Activated T-helper 1 cell treated with anti-CD3 and anti-CD28 coated beads, Interleukin-2, amount 50 U/mL, for 16 hours (primary cell): ENCODE measurements around the gene SULT1A3.
A peak's percentile ranks its signal among the peaks of the same experiment; 100 is the strongest.
"Not testable (repeated sequence)": the region's sequence is repeated elsewhere in the genome, so short reads cannot be mapped to it uniquely, and the experiment has no call there.

Source experiments
- DNase-seq, 2 donors: peaks; one replicate each; pipeline ENCODE4 v3.0.0-alpha.2; 2020; ENCODE audit warnings: low read depth in 1 of 2, low spot score in 1 of 2

Gene SULT1A3

GRCh38 chr16:30186782-30187555 is 12.1 kb upstream of the SULT1A3 start:
- peak; percentile 78 to 84 for DNase-seq

- DNase-seq: no peak
These were observed 11.5 kb upstream of the SULT1A3 start for GRCh38 chr16:30187556-30187865.

- no peak for DNase-seq
These were observed 11.0 kb upstream of the SULT1A3 start for GRCh38 chr16:30187971-30188561.

- not testable (repeated sequence) for DNase-seq
These were observed 7.9 kb upstream of the SULT1A3 start for GRCh38 chr16:30191158-30191557.

- not testable (repeated sequence) for DNase-seq
These were observed 6.0 kb upstream of the SULT1A3 start for GRCh38 chr16:30193098-30193497.

GRCh38 chr16:30193615-30194014 is 5.4 kb upstream of the SULT1A3 start, which contains the start of the genes BOLA2B and SLX1A:
BOLA2B (minus strand) TSS chr16:30193666; CDS start chr16:30193595, 71 bp downstream.
SLX1A (plus strand) TSS chr16:30193875; CDS start chr16:30194085, 210 bp downstream.
- DNase-seq: not testable (repeated sequence)

- not testable (repeated sequence) for DNase-seq
These were observed 4.7 kb upstream of the SULT1A3 start for GRCh38 chr16:30194172-30194925.

GRCh38 chr16:30197001-30197400 is 2.1 kb upstream of the SULT1A3 start:
- not testable (repeated sequence) for DNase-seq

GRCh38 chr16:30199608-30200343 is 721 bp downstream of the SULT1A3 start:
- not testable (repeated sequence) for DNase-seq

- DNase-seq: not testable (repeated sequence)
These were observed 6.6 kb downstream of the SULT1A3 start for GRCh38 chr16:30205541-30206236.

GRCh38 chr16:30206252-30206651 is 7.2 kb downstream of the SULT1A3 start:
- not testable (repeated sequence) for DNase-seq

- DNase-seq: not testable (repeated sequence)
These were observed 8.1 kb downstream of the SULT1A3 start for GRCh38 chr16:30207063-30207704.

- DNase-seq: peak; percentile 2 to 30
These were observed 10.0 kb downstream of the SULT1A3 start for GRCh38 chr16:30209032-30209431.

GRCh38 chr16:30211414-30211813 is 12.4 kb downstream of the SULT1A3 start:
- not testable (repeated sequence) for DNase-seq

- not testable (repeated sequence) for DNase-seq
These were observed 18.0 kb downstream of the SULT1A3 start for GRCh38 chr16:30217082-30217481.

- not testable (repeated sequence) for DNase-seq
These were observed 49.3 kb downstream of the SULT1A3 start, which contains the start of gene NPIPB13 for GRCh38 chr16:30248379-30248778. NPIPB13 (minus strand) TSS chr16:30248479; CDS start chr16:30245573, 2,906 bp downstream.
